ENCODE results near the gene C20orf96. TPM values are rescaled to one million over a fixed set of nuclear protein-coding genes. Genes with fewer than 3 reads are reported as not detected.
A peak's percentile ranks its signal among the peaks of the same experiment; 100 is the strongest.
"Not testable (repeated sequence)": the region's sequence is repeated elsewhere in the genome, so short reads cannot be mapped to it uniquely, and the experiment has no call there.

Gene C20orf96
- polyA plus RNA-seq (ENCODE audit: insufficient read length in 3 of 3) = 10 to 100 TPM; 29.4 to 37.0 (median 36.5) TPM

GRCh38 chr20:290084-290831 is at the start of gene C20orf96:
TSS of gene C20orf96 (minus strand) at chr20:290750. CDS start at chr20:290610, 140 bp downstream.
- DNase-seq (ENCODE audit: low read depth in 3 of 3, low spot score in 2 of 3) = peak; percentile 88 to 92 (median 91)

DNA sequence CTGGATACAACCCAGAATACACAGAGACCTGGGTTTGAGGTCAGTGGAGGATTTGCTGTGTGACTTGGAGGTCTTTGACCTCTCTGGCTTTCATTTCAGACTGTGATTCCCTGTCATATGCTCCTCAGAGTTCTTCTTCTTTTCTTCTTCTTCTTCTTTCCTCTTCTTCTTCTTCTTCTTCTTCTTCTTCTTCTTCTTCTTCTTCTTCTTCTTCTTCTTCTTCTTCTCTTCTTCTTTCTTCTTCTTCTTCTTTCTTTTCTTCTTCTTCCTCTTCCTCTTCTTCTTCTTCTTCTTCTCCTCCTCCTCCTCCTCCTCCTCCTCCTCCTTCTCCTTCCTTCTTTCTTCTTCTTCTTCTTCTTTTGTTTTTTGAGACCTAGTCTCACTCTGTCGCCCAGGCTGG is 45.5 kb upstream of the C20orf96 start:
- not testable (repeated sequence) for DNase-seq (ENCODE audit: low read depth in 3 of 3, low spot score in 2 of 3)

DNA sequence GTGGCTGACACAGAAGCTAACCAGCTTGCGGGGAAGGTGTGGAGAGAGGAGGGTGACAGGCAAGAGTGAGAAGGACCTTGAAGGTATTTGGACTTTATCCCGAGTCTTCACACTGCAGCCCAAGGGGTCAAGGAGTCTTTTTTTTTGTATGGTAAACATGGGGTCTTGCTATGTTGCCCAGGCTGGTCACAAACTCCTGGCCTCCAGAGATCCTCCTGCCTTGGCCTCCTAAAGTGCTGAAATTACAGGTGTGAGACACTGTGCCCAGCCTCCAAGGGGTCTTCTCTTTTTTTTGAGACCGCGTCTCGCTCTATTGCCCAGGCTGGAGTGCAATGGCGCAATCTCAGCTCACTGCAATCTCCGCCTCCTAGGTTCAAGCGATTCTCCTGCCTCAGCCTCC is 44.0 kb upstream of the C20orf96 start:
- no peak for DNase-seq (ENCODE audit: low read depth in 3 of 3, low spot score in 2 of 3)

GRCh38 chr20:330233-331149 is 39.9 kb upstream of the C20orf96 start:
- no peak for DNase-seq (ENCODE audit: low read depth in 3 of 3, low spot score in 2 of 3)

- DNase-seq (ENCODE audit: low read depth in 3 of 3, low spot score in 2 of 3) = no peak
Measured at GRCh38 chr20:329851-330232, 39.3 kb upstream of the C20orf96 start.

- DNase-seq (ENCODE audit: low read depth in 3 of 3, low spot score in 2 of 3) = no peak
Measured at GRCh38 chr20:328975-329695, 38.6 kb upstream of the C20orf96 start.

DNA sequence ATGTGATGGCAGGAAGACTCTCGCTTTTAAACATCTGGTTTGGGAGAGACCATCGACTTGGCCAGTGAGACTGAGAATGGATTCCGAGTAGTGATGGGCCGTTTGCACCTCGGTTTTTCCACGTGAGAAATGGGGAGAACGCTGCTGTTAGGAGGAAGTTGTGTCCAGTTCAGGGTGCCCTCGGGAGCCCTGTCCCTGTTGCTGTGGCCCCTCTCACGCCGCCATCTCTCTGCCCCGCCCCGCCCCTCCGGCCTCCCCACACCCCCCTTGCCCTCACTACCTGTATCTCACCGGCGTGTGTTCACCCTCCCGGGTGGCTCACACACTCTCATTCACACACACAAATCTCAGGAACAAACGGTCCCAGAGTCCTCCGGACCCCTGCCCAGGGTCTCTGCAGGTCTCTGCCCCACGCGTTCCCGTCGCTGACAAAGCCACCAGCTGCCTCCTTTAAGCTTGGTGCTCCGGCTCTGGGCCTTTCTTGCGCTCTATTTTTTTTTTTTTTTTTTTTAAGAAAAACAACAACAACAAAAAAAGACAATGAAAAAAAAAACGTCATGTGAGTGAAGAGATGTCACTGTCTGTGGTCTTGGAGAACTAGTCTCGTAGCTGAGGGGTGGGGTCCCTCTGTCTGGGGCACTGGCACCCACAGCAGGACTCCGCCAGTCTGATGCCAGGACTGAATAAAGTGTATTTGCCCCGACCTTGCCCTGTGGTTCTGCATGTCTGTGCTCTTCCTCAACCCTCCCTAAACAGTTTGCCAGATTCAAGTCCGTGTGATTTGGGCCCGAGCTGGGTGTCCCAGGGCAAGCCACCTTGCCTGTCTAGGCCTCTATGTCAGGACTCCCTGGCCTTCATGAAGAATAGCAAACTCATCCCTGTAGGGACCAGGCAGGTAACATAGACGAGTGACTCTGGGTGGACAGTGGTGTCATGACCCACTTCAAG is 37.8 kb upstream of the C20orf96 start:
- no peak for DNase-seq (ENCODE audit: low read depth in 3 of 3, low spot score in 2 of 3)

DNA sequence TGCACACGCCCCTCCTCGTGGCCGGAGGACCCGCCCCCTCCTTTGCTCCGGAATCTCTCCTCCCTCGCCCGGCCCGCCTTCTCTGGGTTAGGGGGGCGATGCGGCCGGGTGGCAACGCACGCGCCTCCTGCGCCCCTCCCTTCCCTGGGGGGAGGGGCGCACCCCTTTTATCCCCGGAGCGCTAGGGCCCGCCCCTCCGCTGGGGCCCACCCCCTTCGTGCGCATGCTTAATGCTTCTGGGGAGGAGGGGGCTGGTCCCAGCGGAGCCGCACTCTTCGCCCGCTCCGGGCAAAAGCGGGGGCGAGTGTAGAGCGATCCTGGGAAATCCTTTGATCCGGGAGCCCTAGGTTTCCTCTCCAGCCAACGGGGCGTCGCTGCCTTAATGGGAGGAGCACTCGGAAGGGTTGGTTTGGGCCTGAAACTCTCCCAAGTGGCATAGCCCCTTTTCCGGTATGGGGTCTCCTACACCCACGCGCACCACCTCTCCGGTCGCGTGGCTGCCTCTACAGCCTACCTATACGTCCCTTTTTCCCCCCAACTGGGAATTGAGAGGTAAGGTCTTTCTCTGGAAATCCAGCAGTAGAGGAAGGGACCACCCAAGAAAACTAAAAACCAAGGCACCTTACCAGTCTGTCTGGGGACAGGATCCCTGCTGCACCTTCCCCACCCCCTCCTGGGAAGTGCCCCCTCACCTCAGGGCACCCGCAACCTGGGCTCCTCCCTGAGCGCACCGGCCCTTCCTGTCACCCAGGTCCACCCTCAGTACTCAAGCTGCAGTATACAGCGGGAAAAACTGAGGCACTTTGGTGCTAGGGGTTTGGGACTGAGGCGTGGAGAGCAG is 36.9 kb upstream of the C20orf96 start:
- DNase-seq (ENCODE audit: low read depth in 3 of 3, low spot score in 2 of 3) = peak in 2 of 3 donors; percentile 86 to 91

- no peak for DNase-seq (ENCODE audit: low read depth in 3 of 3, low spot score in 2 of 3)
Measured at GRCh38 chr20:326645-327185, 36.2 kb upstream of the C20orf96 start.

DNA sequence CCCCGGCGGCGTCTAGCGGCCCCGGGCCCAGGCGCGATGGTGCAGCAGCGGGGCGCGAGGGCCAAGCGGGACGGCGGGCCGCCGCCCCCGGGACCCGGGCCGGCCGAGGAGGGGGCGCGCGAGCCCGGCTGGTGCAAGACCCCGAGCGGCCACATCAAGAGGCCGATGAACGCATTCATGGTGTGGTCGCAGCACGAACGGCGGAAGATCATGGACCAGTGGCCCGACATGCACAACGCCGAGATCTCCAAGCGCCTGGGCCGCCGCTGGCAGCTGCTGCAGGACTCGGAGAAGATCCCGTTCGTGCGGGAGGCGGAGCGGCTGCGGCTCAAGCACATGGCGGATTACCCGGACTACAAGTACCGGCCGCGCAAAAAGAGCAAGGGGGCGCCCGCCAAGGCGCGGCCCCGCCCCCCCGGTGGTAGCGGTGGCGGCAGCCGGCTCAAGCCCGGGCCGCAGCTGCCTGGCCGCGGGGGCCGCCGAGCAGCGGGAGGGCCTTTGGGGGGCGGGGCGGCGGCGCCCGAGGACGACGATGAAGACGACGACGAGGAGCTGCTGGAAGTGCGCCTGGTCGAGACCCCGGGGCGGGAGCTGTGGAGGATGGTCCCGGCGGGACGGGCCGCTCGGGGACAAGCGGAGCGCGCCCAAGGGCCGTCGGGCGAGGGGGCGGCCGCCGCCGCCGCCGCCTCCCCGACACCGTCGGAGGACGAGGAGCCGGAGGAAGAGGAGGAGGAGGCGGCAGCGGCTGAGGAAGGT is 35.5 kb upstream of the C20orf96 start:
- peak in 1 of 3 donors; percentile 44 for DNase-seq (ENCODE audit: low read depth in 3 of 3, low spot score in 2 of 3)

GRCh38 chr20:325045-325888 is 34.7 kb upstream of the C20orf96 start, which contains the start of gene SOX12:
TSS of gene SOX12 (plus strand) at chr20:325552. CDS start at chr20:325925, 373 bp downstream.
- peak in 2 of 3 donors; percentile 84 for DNase-seq (ENCODE audit: low read depth in 3 of 3, low spot score in 2 of 3)

GRCh38 chr20:324177-325044 is 33.9 kb upstream of the C20orf96 start:
- peak in 2 of 3 donors; percentile 79 to 85 for DNase-seq (ENCODE audit: low read depth in 3 of 3, low spot score in 2 of 3)

DNA sequence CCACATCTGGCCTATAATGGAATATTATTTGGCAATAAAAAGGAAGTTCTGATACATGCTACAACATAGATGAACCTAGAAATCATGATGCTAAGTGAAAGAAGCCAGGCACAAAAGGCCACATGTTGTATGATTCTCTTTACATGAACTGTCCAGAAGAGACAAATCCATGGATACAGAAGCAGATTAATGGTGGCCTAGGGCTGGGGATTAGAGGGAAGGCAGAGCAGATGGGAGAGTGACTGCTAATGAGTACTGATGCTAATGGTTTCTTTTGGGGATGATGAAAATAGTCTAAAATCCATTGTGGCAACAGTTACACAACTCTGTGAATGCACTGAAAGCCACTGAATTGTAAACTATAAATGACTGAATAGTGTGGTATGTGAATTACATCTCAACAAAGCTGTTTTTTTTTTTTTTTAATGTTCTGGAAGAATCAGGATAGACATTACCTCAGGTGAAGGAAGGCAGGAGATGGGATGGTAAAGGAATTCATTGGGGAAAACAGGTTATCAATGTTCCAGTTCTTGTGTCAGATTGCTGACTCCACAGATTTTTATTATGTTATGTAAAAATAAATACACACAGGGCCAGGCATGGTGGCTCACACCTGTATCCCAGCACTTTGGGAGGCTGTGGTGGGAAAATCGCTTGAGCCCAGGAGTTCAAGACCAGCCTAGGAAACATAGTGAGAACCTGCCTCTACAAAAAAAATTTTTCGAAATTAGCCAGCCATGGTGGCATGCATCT is 25.9 kb upstream of the C20orf96 start:
- DNase-seq (ENCODE audit: low read depth in 3 of 3, low spot score in 2 of 3) = no peak

DNA sequence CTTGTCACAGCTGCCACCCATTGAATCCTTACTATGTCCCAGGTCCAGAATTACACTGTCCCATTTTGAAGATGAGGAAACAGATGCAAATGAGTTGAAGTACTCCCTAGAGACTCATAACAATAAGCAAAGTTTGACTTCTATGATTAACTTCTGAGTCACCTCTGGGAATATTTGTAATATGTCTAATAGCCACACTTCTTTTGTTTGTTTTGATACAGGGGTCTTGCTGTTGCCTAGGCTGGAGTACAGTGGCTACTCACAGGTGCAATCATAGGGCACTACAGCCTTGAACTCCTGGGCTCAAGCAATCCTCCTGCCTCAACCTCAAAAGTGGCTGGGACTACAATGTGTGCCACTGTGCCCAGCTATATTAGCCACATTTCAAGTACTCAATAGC is 23.4 kb upstream of the C20orf96 start:
- no peak for DNase-seq (ENCODE audit: low read depth in 3 of 3, low spot score in 2 of 3)

- no peak for DNase-seq (ENCODE audit: low read depth in 3 of 3, low spot score in 2 of 3)
Measured at GRCh38 chr20:313402-313801, 22.9 kb upstream of the C20orf96 start.

Measured in right renal cortex interstitium (tissue), 3 donors.